ENCODE measurements around the gene CALCOCO2.

- TF ChIP-seq REST (IDR thresholded peaks at IDR 0.05; ENCODE audit: insufficient replicate concordance, low read depth), result no peak
- no peak for TF ChIP-seq CTCF (IDR thresholded peaks at IDR 0.05; ENCODE audit: insufficient read depth, low read length)
Measured at GRCh38 chr17:48850792-48851323, 20.0 kb downstream of the CALCOCO2 start.

Measured in HL-60 (cell line).